SKM-1 (cell line): ENCODE measurements around the gene PPIE.

Experiments used
- DNase-seq: peaks from one replicate; lab custom pipeline; 2025; ENCODE audit not compliant: unreplicated experiment; lab: John Stamatoyannopoulos, UW

Gene PPIE

DNA sequence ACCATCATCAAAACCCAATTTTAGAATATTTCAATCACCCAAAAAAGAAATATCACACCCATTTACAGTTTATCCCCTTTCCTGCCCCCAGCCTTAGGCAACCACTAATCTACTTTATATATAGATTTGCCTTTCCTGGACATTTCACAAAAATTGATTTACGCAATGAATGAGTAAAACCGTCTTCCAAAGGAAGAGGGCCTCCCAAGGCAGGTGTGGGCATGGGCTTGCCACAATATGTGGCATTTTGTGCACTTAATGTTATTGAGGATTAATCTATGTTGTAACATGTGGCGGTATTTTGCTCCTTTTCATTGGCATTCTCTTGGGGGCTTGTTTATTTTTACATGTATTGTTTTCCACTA is 61.8 kb downstream of the PPIE start:
- DNase-seq, result peak; percentile 28

DNA sequence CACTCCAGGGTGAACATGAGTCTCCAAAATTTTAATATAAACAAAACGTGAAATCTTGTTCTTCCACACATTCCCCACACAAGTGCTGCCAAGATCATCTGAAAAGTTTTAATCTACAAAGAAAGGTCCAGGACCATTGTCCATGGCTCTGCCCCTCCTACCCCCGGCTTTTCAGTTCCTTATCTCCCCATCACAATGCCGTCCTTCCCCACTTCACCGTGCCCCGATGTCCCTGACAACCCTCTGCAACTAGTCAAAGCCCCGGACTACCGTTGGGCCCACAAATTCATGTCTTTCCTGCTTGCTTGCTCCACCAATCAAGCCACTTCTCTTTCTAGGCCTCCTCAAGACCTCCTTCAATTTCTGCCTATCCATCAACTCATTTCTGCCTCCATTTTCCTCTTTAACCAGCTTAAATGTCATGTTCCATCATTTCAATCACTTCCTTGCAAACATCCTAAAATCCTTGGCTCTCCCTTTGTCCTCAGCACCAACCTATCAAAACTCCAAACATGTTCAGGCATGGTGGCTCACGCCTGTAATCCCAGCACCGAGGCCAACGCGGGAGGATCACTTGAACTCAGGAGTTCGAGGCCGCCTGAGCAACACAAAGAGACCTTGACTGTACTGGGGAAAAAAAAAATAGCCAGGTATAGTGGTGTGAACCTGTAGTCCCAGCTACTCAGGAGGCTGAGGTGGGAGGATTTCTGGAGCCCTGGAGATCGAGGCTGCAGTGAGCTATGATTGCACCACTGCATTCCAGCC is 64.0 kb downstream of the PPIE start:
- no peak for DNase-seq

DNA sequence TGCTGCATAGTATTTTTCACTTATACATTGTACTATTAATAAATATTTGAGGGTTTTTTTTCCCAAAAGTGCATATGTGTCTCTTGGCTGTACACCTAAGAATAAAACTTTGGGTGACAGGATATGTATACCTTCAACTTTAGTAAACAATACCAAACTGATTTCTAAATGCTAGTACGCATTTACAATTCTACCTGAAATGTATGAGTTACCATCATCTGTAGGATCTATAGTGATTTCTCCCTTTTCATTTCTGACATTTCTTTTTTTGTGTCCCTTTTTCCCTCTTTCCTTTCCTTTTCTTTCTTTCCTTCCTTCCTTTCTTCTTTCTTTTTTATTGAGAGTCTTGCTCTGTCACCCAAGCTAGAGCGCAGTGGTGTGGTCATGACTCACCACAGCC is 66.7 kb downstream of the PPIE start:
- DNase-seq, result no peak

DNA sequence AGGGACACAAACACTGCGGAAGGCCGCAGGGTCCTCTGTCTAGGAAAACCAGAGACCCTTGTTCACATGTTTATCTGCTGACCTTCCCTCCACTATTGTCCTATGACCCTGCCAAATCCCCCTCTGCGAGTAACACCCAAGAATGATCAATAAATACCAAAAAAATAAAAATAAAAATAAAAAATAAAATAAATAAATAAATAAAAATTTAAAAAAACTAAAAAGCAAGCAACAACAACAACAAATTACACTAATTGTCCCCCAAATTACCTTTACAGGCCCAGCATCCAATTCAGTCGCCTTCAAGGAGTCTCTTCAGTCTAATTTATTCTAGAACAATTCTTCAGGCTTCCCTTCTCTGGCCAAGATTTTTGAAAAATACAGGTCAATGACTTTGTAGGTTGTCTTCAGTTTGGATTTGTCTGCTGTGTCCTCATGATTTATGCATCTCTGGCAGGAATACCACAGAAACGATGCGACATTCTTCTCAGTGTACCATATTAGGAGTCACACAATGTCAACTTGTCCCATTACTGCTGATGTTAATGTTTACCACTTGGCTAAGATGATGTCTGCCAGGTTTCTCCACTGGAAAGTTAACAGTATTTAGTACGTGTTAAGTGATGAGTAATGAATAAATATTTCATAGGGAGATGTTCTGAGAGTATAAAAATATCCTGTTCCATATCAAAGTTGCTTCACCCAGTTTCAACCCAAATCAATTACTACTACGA is 70.3 kb downstream of the PPIE start:
- DNase-seq, result no peak

DNA sequence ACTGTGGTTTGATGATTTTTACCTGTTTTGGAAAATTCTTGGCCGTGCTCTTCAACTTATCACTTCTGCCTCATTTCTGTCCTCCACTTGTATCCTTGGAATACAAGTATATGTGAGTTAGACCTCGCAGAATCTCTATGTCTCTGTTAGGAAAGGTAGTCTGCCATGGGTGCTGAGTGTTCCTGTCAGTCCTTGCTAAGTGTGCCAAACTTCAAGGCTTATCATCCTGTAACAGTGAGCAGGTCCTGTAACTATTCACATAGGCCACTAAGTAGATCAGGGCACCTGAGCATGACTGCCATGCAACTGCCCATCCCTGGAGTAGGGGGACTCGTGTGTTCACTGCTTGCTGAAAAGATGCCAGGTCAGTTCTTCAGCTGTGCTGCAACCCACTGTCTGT is 74.2 kb downstream of the PPIE start:
- DNase-seq, result no peak
